Measurements from ENCODE around the gene APLN. TPM values are rescaled to one million over a fixed set of nuclear protein-coding genes. Genes with fewer than 3 reads are reported as not detected.

Gene APLN
- total RNA-seq, 1 experiment from 2014 or later: 0.34 TPM

DNA sequence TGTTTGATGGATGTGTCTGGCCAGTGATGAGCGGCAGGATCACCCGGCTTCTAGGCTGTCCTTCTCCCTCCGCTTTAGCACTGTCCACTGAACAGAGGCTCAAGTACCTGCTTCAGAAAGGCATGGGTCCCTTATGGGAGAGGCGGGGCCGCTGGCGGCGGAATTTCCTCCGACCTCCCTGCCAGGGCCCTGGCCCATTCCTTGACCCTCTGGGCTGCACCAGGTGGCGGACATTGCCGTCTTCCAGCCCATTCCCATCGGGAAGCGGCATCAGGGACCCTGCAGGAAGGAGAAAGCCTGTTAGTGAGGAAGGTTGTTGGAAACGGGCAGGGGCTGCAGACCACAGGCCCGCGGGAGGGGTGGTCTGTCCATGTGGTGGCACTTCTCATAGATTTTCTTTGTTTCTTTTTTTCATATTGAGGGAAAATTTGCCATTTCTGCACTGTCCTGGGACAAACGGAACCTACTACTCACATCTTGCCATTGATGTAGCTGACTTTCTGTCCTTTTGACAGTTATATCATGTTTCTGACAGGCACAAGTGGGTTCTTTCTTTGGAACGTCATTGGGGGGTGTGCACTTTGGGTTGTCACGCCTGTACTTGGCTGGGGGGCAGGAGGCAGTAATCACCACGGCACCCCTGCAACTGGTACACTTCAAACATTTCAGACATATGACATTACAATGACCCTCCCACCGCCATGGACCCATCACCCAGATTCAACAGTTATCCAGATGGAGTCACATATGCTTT, 6.1 kb downstream of the APLN start:
- in situ Hi-C loops (cut with HindIII; ENCODE audit: low pct_unique_long_range_greater_than_20kb, low sequenced_read_pairs): no loop called here
- DNase-seq (ENCODE audit: low read depth, low spot score): no peak

DNA sequence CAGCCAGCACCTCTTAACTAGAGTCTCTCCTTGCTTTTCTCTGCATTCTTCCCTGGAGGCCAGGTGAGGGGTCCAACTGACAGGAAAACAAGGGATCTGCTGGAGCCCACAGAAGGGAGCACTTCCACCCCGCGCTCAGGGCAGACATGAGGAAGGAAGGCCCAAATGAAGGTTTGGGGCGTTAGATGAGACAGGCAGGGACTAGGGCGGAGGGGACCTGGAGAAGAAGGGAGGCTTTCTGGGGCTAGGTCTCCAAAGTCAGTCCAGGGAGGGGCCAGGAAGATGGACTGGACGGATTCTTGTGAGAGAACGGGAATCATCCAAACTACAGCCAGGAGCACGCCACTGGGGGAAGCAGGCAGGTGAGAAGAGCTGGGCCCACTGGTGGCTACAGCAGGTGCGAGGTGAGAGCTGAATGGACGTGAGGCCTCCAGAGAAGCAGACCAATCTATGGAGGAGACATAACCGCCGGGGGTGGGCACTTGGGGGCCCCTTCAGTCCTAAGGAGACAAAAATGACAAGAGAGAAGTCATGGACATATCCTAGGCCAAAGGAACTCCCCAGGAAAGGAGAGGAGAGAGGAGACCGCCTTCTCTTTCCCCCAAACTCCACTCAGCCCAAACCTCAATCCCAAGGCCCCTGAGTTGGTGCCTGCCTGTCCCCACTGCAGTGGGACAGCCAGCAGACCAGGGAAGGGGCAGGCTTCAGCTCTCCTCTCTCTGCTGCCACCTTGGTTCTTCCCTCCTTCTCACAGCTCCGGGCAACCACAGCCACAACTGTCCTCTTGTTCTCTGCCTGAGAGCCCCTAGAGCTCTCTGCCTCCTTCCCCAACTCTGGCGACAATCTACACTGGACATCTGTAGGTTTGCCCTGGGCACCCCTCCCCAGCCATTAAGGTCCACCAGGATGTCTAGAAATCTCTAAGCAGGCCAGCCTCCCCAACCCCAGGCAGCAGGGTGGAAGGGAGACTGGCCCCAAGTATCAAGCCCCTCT, 7.0 kb downstream of the APLN start:
- in situ Hi-C loops (cut with HindIII; ENCODE audit: low pct_unique_long_range_greater_than_20kb, low sequenced_read_pairs): no loop called here

DNA sequence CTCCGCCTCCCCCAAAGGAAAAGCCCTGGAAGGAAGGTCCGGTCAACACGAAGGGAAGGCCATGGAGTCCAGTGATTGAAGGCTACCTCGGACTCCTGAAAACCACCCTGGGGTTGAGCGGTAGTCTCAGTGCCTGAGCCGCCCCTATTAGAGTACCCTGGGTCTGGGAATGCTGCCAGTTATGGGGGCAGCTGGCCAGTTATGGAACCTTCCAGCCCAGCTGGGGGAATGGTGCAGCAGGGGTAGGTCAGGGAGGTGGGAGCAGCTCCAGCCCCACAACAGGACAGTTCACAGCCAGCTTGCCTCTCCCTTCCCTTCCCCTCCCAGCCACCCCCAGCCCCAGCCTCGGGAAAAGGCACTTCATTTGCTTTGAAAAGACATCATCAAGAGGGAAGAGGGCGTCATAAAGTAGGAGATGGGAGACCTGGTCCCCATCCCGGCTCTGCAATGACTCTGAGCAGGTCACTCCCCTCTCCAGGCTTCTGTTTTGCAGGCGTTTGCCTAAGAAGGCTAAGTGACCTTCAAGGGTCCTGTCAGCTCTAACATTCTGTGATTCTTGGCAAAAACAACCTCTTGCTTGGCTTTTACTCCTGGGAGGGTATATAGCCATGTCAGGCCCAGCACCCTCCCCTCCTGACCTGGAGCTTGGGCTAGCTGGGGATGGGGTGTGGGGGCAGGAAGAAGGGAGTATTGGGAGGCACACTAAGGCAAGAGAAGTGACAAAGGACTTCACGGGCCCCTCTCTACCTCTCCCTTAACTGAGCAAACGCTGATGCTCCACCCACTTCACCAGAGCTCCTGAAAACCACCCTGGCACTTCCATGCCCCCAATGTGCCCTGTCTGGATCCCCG, 8.0 kb downstream of the APLN start:
- in situ Hi-C loops (cut with HindIII; ENCODE audit: low pct_unique_long_range_greater_than_20kb, low sequenced_read_pairs): no loop called here
- DNase-seq (ENCODE audit: low read depth, low spot score): no peak

More for the DNA sequence above, 7.0 kb downstream of the APLN start:
- DNase-seq (ENCODE audit: low read depth, low spot score): no peak

DNA sequence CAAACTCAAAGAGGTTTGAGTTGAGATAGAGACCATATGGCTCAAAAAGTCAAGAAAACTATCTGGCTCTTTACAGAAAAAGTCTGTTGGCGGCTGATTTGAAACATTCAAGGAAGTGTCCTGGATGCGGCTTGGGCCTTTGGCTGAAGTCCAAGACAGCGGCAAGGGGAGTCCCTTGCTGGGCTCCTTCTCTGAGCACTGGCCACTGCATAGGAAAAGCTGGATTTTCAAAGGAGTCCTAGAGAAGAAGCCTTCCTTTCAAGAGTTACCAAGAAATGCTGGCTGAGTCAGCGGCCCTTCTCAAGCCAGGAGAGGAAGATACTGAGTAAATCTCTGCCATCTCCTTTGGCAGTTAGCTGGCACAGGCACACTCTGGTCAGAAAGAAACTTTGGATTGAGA, 12.1 kb downstream of the APLN start:
- in situ Hi-C loops (cut with HindIII; ENCODE audit: low pct_unique_long_range_greater_than_20kb, low sequenced_read_pairs): no loop called here
- no peak for DNase-seq (ENCODE audit: low read depth, low spot score)

DNA sequence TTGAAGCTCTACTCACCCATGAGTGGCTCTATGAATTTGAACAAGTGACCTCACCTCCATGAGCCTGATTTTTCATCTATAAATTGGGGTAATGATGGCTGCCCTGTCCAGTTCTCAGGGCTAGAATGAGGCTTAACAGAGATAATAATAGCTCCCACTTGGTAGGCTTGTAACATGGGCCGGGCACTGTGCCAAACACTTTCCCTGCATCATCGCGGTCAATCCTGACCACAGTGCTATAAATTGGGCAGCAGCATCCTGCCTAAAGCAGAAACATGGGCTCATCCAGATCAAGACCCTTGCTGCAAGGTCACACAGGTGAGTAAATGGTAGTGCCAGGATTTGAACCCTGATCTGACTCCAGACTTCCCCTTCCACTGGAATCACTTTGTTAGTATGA, 12.8 kb downstream of the APLN start:
- no peak for DNase-seq (ENCODE audit: low read depth, low spot score)
- in situ Hi-C loops (cut with HindIII; ENCODE audit: low pct_unique_long_range_greater_than_20kb, low sequenced_read_pairs): no loop called here

DNA sequence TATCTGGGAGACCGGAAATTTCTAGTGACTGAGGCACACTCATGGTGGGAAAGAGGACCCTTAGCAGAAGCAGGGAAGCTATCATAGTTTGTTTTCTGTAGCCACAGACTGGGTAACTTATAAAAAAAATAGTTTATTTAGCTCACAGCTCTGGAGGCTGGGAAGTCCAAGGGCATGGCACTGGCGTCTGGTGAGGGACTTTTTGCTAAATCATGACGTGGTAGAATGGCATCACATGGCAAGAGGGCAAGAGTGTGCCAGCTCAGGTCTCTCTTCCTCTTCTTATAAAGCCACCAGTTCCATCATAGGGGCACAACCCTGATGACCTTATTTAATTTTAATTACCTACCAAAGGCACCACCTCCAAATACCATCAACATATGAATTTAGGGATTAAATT, 13.3 kb downstream of the APLN start:
- DNase-seq (ENCODE audit: low read depth, low spot score): no peak
- in situ Hi-C loops (cut with HindIII; ENCODE audit: low pct_unique_long_range_greater_than_20kb, low sequenced_read_pairs): no loop called here

DNA sequence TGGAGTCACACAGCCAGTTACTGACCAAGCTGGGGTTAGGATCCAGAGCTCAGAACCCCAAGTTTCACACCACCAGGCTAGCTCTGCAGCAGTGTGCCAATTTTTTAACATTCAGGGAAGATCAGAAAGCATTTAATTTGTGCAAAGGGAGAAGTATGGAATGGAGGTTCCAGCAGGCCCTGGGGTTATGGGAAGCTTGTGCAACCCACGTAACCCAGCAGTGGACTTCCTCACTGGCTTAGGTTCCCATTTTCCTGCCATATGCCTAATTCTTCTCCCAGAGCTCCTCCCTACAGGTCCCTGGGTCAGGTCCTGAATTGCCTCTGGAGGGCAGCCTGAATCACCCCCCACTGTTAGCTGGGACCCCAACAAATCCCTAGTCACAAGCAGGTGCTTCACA, 14.0 kb downstream of the APLN start:
- in situ Hi-C loops (cut with HindIII; ENCODE audit: low pct_unique_long_range_greater_than_20kb, low sequenced_read_pairs): no loop called here
- DNase-seq (ENCODE audit: low read depth, low spot score): no peak

DNA sequence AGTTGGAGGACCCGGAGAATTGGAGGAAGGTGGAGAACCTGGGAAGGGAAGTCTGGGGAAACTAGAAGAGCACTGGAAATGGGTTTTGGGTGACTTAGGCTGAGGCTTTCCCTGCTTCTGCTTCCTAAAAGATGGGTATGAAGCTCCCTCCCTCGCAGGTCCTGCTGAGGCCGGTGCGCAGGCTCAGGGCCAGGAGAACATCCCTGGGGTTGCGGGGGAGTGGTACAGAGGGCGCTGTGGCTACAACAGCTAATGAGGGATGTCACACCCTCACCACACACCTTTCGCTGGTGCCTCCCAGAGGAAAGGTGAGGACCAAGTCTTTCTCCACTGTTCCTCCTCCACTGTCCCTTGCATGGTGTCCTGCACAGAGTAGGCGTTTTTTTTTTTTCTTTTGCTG, 15.8 kb downstream of the APLN start:
- no peak for DNase-seq (ENCODE audit: low read depth, low spot score)
- in situ Hi-C loops (cut with HindIII; ENCODE audit: low pct_unique_long_range_greater_than_20kb, low sequenced_read_pairs): no loop called here

DNA sequence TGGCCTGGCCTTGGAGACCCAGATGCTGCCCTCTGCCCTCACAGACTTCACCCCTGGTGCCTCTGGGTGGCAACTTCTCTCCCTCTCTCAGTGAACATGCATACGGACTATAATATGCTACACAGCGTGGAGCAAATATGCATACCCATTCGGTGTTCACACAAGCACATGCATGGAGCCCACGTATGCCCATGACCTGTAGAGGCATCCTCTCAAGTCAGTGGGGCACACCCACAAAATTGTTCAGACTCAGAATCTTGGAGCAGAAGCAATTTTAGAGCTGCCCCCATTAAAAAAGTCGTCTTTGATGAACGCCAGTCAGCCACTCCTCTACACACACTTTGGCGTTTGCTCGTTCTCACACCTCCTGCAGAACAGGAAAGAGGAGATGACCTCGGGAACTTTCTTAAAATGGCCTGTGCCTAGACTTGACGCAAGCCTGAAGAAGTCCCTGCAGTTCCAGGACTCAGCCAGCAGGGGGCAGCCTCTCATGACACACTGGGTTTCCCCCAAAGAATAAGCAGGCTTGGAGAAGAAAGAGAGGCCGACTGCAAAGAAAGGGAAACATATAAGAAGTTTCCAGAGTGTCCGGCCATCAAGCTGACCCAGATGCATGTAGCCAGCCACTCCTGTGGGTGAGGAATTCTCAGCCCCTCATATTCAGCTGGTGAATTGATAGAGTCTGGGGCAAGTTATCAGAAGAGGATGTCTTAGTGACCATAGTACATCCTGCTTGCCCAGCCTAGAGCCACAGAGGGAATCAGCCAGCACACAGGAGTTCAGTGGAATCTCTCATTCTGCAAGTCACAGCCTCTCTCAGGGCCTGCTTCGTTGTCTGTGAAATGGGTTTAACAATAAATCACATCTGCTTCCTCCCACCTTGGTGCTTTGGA, 17.3 kb downstream of the APLN start:
- in situ Hi-C loops (cut with HindIII; ENCODE audit: low pct_unique_long_range_greater_than_20kb, low sequenced_read_pairs): no loop called here
- peak; percentile 69 for DNase-seq (ENCODE audit: low read depth, low spot score)

DNA sequence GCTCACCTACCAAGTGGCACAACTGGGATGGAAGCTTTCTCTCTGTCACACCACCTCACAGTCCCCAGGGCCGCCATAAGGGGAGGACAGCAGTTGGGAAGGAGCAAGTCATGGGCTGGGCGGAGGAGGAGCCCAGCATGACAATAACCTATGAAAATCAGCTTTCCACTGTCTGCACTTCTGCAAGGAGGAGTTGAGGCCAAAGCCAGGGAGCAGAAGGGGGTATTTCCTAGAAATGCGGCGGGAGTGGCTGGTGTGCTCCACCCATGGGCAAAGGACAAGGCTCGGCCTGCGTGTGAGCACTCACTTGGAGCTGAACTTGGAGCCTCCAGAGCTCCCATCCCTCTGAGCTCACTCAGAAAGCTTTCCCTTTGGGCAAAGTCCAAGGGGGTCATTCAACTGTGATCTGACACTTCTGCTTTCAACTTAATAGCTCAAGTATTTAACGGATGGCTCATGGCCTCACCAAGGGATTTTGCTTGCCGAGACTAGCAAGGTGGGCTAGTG, 18.5 kb downstream of the APLN start:
- no peak for DNase-seq (ENCODE audit: low read depth, low spot score)
- in situ Hi-C loops (cut with HindIII; ENCODE audit: low pct_unique_long_range_greater_than_20kb, low sequenced_read_pairs): no loop called here

DNA sequence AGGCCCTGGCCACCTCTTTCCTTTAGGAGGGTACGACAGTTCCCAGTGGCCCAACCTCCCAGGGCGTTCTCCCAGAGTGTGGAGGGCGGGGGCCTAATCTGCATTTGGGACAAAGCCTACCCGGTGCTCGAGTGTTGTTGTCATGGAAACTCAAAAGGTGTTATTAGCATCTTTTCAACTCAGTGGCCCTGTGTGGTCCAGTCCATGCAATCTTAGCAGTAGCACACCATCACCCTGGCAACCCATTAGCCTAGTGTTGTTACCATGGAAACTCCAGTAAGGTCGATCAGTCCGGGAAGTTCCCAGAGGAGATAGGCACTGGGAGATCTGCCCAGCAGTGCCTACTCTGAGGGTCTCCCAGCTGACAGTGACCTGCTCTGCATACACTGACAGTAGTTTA, 20.2 kb downstream of the APLN start:
- DNase-seq (ENCODE audit: low read depth, low spot score): no peak

DNA sequence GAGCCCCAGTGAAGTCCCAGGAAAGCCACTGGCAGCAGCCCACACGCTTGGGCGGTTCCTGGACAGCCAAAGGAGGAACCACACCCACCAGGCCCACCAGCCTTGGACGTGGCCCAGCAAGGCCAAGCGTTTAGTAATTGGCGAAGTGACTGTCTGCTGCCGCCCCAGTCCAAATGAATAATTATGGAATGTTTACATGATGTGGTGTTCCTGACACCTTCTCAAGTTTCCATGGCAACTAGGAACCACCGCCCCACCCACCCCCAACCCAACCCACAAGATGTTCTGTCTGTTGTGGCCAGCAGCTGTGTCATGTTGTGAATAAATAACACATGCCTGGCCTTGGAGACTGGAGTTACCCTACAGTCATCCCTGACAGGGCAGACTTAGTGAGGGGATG, 22.3 kb downstream of the APLN start:
- in situ Hi-C loops (cut with HindIII; ENCODE audit: low pct_unique_long_range_greater_than_20kb, low sequenced_read_pairs): no loop called here
- no peak for DNase-seq (ENCODE audit: low read depth, low spot score)

More for the DNA sequence above, 20.2 kb downstream of the APLN start:
- in situ Hi-C loops (cut with HindIII; ENCODE audit: low pct_unique_long_range_greater_than_20kb, low sequenced_read_pairs): no loop called here

DNA sequence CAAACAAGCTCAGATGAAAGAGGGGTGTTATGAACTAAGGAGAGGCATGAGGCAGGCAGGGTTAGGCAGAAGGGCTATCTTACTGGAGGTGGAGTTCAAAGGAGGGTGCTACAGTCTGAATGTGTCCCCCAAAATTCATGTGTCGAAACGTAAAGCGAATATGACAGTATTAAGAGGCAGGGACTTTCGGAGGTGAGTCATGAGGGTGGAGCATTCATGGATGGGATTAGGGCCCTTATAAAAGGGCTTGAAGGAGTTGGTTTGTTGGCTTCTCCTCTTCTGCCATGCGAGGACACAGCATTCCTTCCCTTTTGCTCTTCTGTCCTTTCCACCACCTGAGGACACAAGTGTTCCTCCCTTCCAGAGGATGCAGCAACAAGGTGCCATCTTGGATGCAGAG, 22.9 kb downstream of the APLN start:
- no peak for DNase-seq (ENCODE audit: low read depth, low spot score)
- in situ Hi-C loops (cut with HindIII; ENCODE audit: low pct_unique_long_range_greater_than_20kb, low sequenced_read_pairs): no loop called here

DNA sequence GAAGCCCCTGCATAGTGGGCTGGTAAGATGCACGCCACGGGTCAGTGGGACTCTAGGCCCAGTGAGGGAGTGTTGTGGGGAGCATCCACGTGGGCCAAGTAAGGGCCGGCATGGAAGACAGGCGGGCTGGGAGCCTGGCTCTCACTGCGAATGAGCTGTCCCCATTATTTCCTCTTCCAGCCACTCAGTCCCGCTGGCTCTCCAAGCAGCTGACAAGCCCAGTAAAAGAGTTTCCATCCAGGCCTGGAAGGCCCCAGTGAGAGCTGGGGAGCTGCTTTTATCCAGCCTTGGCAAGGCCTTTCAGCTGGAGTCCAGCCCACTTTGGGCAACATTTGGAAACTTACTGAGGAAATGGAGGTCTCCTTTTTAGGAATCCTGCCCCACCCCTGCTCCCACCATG, 24.9 kb downstream of the APLN start:
- in situ Hi-C loops (cut with HindIII; ENCODE audit: low pct_unique_long_range_greater_than_20kb, low sequenced_read_pairs): no loop called here
- no peak for DNase-seq (ENCODE audit: low read depth, low spot score)

DNA sequence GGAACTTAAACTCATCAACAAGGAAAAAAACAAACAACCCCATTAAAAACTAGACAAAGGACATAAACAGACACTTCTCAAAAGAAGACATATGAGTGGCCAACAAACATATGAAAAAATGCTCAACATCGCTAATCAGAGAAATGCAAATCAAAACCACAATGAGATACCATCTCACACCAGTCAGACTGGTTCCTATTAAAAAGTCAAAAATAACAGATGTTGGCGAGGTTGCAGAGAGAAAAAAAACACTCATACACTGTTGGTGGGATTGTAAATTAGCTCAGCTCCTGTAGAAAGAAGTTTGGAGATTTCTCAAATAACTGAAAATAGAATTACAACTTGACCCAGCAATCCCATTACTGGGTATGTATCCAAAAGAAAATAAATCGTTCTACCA, 28.7 kb downstream of the APLN start:
- in situ Hi-C loops (cut with HindIII; ENCODE audit: low pct_unique_long_range_greater_than_20kb, low sequenced_read_pairs): no loop called here

DNA sequence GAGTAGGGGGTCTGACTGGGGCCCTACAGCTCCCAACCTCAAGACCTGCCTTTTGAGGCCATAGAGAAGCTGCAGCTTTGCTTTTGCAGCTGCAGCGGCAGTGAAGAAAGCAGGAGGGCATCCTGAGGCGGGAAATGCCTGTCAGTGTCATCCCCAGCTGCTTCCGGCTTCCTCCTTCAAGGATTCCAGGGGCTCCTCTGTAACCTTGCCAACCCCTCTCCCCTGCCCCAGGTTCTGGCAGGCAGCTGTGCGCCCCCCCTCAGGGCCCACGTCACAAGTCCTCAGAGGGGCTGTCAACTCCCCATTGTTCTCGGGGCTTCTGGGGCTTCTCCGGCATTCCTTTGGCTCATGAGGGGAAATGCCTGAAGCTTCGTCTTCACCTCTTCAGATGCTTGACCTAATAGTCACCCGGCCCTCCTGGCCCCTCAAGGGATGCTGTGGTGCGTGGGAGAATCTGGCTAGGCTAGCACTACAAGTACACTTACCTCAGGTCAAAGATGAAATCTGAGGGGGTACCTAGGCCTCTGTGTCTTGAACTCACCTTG, 31.9 kb downstream of the APLN start:
- in situ Hi-C loops (cut with HindIII; ENCODE audit: low pct_unique_long_range_greater_than_20kb, low sequenced_read_pairs): no loop called here
- no peak for DNase-seq (ENCODE audit: low read depth, low spot score)

More for the DNA sequence above, 28.7 kb downstream of the APLN start:
- DNase-seq (ENCODE audit: low read depth, low spot score): no peak

DNA sequence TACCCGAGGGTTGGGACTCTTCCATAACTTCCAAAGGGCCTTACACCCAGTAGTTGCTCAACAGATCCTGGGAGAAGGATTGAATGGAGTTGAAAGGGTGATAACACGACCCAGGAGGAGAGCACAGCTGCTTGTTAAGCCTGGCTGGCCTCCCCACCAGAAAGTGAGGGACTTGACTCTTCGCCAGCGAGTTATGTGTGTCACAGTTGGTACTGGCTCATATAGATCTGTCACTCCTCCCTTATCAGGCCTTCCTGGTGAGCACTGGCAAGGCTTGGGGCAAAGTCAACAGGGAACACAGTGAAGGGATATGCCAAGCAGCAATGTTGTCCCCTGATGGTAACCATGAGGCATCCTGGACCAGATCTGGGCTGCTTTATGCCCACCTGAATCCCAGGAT, 35.8 kb downstream of the APLN start:
- in situ Hi-C loops (cut with HindIII; ENCODE audit: low pct_unique_long_range_greater_than_20kb, low sequenced_read_pairs): no loop called here
- DNase-seq (ENCODE audit: low read depth, low spot score): no peak
